Measurements from ENCODE around the gene STAM. TPM values are rescaled to one million over a fixed set of nuclear protein-coding genes. Genes with fewer than 3 reads are reported as not detected.

STAM gene
- polyA plus RNA-seq = 27.8 to 34.9 TPM (median 34.1 TPM) in 3 replicates
- 36.7 TPM for polyA plus RNA-seq (2011; ENCODE audit: low read depth)
- 24.0 and 44.3 TPM in 2 replicates for polyA plus RNA-seq (2011; cell fraction: cytosol; rRNA removed)
- 43.4 and 54.3 TPM in 2 replicates for polyA plus RNA-seq (2011; cell fraction: nucleus; rRNA removed)
- polyA plus RNA-seq (2012; ENCODE audit: low replicate concordance) = 19.3 and 20.4 TPM in 2 replicates
- polyA minus RNA-seq = 26.8 to 43.6 TPM (median 37.0 TPM) in 3 replicates
- polyA minus RNA-seq (2011; cell fraction: cytosol; rRNA and poly(A)+ RNA removed) = 16.7 TPM
- 43.8 and 66.2 TPM in 2 replicates for polyA minus RNA-seq (2011; cell fraction: nucleus; rRNA and poly(A)+ RNA removed)

DNA sequence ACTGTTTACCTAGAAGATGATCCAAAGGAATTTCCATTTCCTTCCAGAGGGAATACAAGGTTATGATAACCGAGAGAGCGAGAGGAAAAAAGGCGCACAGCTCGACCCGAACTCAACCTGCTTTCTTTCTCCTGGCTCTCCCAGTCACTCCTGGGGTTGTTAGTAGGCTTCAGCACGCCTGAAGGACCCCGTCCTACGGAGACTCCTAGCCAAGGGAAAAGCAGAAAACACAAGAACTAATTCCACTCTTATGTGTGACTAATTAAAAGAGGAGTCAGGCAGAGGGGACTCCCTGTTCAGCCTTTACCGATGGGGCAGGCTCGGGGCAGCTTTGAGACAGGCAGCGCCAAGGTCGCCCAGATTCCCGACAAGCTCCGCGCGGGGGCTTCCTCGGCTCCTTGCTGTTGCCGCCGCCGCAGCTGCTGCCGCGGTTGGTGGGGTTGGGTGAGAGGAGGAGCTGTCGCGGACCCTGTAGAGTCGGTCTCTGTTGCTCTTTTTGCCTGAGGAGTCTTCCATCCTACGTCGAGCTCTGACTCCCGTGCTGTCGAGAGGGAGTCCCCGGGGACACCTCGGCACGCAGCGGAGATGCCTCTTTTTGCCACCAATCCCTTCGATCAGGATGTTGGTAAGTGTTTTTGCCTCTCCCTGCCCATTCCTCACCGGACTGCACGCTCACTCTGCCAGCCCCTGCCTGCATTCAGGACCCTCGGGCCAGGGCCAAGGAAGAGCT is at the start of gene STAM:
Gene STAM (plus strand): TSS at position 397 of the 730 bp plus-strand sequence. CDS start 189 bp downstream, at position 586.
- no peaks in the 10 kb centered on the region for H3K9me1 ChIP-seq (ENCODE audit: control insufficient read depth, extremely low read depth, insufficient read depth, low read length)
- H3K4me3 ChIP-seq (ENCODE audit: control insufficient read depth in 2 of 3, extremely low read depth in 1 of 3, insufficient read depth in 2 of 3, low read depth in 1 of 3, low read length in 3 of 3) = peak within 1 kb of the TSS; percentile 80 to 100 (median 81)
- peak within 1 kb of the TSS; percentile 100 for H3K27ac ChIP-seq (ENCODE audit: control insufficient read depth, insufficient read depth, low read length)
- FAIRE-seq = peak; percentile 80
- no peaks in the 10 kb centered on the region for H4K20me1 ChIP-seq (ENCODE audit: control insufficient read depth, extremely low read depth, insufficient read depth, low read length)
- no peak for TF ChIP-seq EZH2 (IDR thresholded peaks at IDR 0.05; ENCODE audit: low read length)
- TF ChIP-seq, protein P1, sequence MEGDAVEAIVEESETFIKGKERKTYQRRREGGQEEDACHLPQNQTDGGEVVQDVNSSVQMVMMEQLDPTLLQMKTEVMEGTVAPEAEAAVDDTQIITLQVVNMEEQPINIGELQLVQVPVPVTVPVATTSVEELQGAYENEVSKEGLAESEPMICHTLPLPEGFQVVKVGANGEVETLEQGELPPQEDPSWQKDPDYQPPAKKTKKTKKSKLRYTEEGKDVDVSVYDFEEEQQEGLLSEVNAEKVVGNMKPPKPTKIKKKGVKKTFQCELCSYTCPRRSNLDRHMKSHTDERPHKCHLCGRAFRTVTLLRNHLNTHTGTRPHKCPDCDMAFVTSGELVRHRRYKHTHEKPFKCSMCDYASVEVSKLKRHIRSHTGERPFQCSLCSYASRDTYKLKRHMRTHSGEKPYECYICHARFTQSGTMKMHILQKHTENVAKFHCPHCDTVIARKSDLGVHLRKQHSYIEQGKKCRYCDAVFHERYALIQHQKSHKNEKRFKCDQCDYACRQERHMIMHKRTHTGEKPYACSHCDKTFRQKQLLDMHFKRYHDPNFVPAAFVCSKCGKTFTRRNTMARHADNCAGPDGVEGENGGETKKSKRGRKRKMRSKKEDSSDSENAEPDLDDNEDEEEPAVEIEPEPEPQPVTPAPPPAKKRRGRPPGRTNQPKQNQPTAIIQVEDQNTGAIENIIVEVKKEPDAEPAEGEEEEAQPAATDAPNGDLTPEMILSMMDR (optimal IDR thresholded peaks at IDR 0.05 in 1 of 3, IDR thresholded peaks at IDR 0.05 in 1 of 3, conservative IDR thresholded peaks at IDR 0.05 in 1 of 3; ENCODE audit: extremely low read depth in 1 of 3, insufficient read depth in 2 of 3, low read length in 3 of 3) = no peak
- H2AFZ ChIP-seq (ENCODE audit: control insufficient read depth, low read length) = peak within 1 kb of the TSS; percentile 92
- H3K4me2 ChIP-seq (ENCODE audit: control insufficient read depth, extremely low read depth, insufficient read depth, low read depth, low read length) = peak within 1 kb of the TSS; percentile 92
- H3K4me1 ChIP-seq (ENCODE audit: control insufficient read depth, extremely low read depth, insufficient read depth, low read length) = peaks cover 27% of the 10 kb centered on the region
- H3K79me2 ChIP-seq (ENCODE audit: control insufficient read depth, insufficient read depth, low read length) = peaks cover 66% of the 10 kb centered on the region
- peak within 1 kb of the TSS; percentile 98 for H3K9ac ChIP-seq (ENCODE audit: control insufficient read depth, extremely low read depth, insufficient read depth, low read length)
- dilution Hi-C loops (cut with MboI; ENCODE audit: extremely low pct_ligation_motif_present, low sequenced_read_pairs) = no loop called here
- peaks cover 0 to 3% of the 10 kb centered on the region in 2 experiments for H3K36me3 ChIP-seq (ENCODE audit: control insufficient read depth in 2 of 2, extremely low read depth in 1 of 2, insufficient read depth in 2 of 2, low read length in 2 of 2)
- H3K9me3 ChIP-seq (ENCODE audit: control insufficient read depth, low read depth, low read length) = no peaks in the 10 kb centered on the region
- H3K27me3 ChIP-seq (ENCODE audit: control insufficient read depth, extremely low read depth, insufficient read depth, low read length) = no peaks in the 10 kb centered on the region
- peak; percentile 49 for DNase-seq (ENCODE audit: low read depth, low spot score)

DNA sequence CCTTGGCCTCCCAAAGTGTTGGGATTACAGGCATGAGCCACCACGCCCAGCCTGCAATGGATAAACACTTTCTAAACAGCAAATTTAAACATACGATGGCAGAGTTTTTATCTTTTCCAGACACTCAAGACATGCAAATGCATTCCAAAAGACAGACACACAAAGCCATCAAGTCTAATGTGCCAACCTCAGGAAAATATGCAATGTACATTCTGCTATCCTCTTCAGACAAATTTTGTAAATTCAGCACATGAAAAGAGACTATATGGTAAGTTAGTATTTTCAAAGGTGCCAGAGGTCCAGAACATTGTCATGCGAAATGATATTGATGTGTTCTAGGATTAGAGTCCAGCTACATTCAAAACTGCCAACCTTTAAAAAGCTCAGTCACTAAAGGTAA is 46.6 kb upstream of the STAM start:
- Histone ChIP-seq H3K4me3 (ENCODE audit: control insufficient read depth in 2 of 3, extremely low read depth in 1 of 3, insufficient read depth in 2 of 3, low read depth in 1 of 3, low read length in 3 of 3) (no peak overlapping the region), H3K27ac (ENCODE audit: control insufficient read depth, insufficient read depth, low read length) (no peak overlapping the region), H3K9me1 (ENCODE audit: control insufficient read depth, extremely low read depth, insufficient read depth, low read length) (no peaks in the 10 kb centered on the region), H3K27me3 (ENCODE audit: control insufficient read depth, extremely low read depth, insufficient read depth, low read length) (no peaks in the 10 kb centered on the region), H4K20me1 (ENCODE audit: control insufficient read depth, extremely low read depth, insufficient read depth, low read length) (no peaks in the 10 kb centered on the region), H3K4me2 (ENCODE audit: control insufficient read depth, extremely low read depth, insufficient read depth, low read depth, low read length) (no peak overlapping the region), H3K36me3 (ENCODE audit: control insufficient read depth in 2 of 2, extremely low read depth in 1 of 2, insufficient read depth in 2 of 2, low read length in 2 of 2) (peaks cover 0 to 1% of the 10 kb centered on the region in 2 experiments), H3K9ac (ENCODE audit: control insufficient read depth, extremely low read depth, insufficient read depth, low read length) (no peak overlapping the region), H3K79me2 (ENCODE audit: control insufficient read depth, insufficient read depth, low read length) (no peaks in the 10 kb centered on the region), H2AFZ (ENCODE audit: control insufficient read depth, low read length) (no peak overlapping the region), H3K9me3 (ENCODE audit: control insufficient read depth, low read depth, low read length) (no peaks in the 10 kb centered on the region), H3K4me1 (ENCODE audit: control insufficient read depth, extremely low read depth, insufficient read depth, low read length) (no peaks in the 10 kb centered on the region)
- dilution Hi-C loops (cut with MboI; ENCODE audit: extremely low pct_ligation_motif_present, low sequenced_read_pairs) = no loop called here
- DNase-seq (ENCODE audit: low read depth, low spot score) (no peak), FAIRE-seq (no peak)
- TF ChIP-seq EZH2 (IDR thresholded peaks at IDR 0.05; ENCODE audit: low read length) = no peak
- TF ChIP-seq, protein P1 (optimal IDR thresholded peaks at IDR 0.05 in 1 of 3, IDR thresholded peaks at IDR 0.05 in 1 of 3, conservative IDR thresholded peaks at IDR 0.05 in 1 of 3; ENCODE audit: extremely low read depth in 1 of 3, insufficient read depth in 2 of 3, low read length in 3 of 3) = no peak

Data from keratinocyte (primary cell).